Left forelimb (tissue), 1 donor: Measurements from ENCODE around the gene CCBE1.
"Not testable (repeated sequence)": the region's sequence is repeated elsewhere in the genome, so short reads cannot be mapped to it uniquely, and the experiment has no call there.

ENCODE experiments used
- DNase-seq: peaks from one replicate; pipeline ENCODE4 v3.0.0-alpha.2; 2018; ENCODE audit warnings: low spot score

The CCBE1 gene

DNA sequence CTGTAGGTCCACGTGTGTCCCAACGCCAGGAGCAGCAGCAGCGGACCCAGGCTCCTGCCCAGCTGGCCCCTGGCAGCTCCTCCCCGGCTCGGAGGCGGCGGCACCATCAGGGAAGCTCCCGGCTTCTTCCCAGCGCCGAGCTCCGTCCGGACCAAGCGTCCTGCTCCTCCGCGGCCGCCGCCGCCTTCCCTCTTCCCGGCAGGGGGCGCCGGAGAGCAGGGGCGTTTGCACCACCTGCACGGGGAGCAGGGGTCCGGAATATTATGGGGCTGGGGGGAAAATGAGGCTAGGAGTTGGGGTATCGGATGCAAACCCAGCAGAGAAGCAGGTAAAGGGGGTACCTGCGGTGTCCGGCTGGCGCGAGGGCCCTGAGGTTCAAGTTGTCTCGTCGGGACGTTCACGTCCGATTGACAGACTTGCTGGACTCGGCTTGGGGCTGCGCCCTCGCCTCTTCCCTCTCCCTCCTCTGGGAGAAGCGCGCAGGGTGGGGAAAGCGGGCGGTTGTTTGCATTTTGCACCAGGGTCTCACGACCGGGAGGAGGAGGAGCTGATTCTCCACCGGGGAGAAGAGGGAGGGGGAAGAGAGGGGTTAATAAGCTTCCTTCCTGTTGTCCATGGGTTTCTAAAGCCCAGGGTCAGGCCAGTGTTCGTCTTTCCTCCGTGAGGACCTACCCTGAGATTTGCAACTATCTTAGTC is at the start of gene CCBE1:
Gene CCBE1, minus strand, starts transcription at position 188 of the 697 bp plus-strand sequence.
- DNase-seq, result peak; percentile 81

DNA sequence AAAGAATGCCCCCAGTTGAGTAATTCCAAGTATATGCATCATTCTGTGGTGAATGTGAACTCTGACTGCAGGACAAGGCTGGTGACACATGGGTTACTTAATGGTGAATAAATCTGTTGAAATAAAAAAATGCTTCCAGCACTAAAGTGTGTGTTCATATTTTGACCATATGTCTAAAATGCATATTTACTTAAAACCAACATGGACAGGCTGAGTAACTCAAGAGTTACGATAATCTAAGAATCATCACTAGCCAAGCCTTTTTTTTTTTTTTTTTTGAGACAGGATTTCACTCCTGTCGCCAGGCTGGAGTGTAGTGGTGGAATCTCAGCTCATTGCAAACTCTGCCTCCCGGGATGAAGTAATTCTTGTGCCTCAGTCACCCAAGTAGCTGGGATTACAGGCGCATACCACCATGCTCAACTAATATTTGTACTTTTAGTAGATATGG is 47.1 kb upstream of the CCBE1 start:
- no peak for DNase-seq

DNA sequence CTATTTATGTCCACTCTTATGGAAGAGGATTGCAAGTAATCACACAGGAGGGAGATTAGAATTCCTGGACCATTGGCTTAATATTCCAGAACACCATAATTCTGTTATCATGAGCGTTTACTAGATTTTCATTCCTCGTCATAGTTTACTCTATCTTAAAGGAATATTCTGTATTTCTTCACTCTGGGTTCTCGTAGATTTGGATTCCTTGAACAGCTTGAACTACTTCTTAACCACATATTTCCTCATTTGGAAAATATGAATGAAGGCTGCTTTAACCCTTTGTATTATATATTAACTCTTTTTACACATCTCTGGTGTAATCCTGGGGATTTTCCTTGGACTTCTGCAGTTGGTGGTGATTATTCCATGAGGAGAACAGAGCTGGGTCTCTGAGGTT is 46.3 kb upstream of the CCBE1 start:
- DNase-seq, result no peak

DNA sequence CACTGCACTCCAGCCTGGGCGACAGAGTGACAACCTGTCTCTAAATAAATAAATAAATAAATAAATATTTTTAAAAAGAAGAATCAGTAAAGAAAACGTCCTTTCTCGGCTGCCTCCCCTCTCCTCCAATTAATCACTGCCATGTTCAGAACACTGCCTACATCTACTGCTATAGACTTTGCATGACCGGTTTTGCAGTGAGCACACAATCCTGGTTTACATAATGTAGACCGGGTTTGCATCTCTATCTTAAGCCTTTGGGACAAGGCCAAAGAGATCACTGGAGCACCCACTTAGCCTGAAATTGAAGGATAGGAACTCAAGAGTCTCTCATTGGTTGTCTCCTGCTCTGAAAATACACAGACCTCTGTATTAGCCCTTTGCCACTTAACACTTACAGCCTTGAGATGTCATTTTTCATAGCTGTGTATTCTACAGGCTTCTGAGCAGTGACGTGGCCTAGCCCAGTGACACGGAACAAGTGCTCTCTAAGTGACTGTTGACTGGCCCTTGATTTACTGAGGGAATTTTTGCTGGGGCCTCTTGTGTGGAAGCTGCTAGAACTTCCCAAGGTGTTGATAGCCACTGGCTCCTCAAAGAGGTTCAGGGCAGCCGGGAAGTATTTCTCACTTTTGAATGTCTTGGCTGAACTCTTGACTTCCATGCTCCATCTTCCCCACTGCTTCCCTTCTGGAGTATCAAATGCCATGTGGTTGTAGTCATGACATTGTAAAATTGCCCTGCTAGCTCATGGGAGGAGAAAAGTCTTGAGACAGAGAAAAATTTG is 45.3 kb upstream of the CCBE1 start:
- DNase-seq, result no peak

- DNase-seq, result no peak
Observed at GRCh38 chr18:59740141-59740540, 42.9 kb upstream of the CCBE1 start.

GRCh38 chr18:59737776-59738300 is 40.6 kb upstream of the CCBE1 start:
- DNase-seq, result no peak

GRCh38 chr18:59737335-59737734 is 40.1 kb upstream of the CCBE1 start:
- DNase-seq, result not testable (repeated sequence)

GRCh38 chr18:59736061-59736460 is 38.8 kb upstream of the CCBE1 start:
- no peak for DNase-seq

DNA sequence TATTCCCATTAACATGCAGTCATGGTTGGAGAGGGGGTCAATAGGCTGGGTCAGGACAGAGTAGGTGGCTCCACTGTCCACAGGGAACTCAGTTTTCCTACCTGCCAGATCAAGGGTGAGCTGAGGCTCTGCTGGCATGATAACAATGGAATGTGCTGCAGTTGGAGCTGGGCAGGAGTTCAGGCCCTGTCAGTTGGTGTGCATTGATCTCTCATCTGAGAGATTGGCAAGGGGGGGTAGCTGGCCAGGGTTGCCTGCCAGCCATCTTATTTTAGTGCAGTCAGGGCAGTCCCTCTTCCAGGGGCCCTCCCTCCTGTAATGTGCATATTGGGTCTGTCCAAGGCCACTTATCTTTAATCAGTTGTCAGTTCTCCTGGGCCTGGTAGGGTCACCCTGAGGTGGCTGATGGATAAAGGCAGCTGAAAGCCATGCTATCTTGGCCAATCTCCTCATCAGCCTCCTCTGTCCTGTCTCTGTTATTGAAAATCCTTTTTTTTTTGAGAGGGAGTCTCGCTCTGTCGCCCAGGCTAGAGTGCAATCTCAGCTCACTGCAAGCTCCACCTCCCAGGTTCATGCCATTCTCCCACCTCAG is 38.1 kb upstream of the CCBE1 start:
- no peak for DNase-seq

DNA sequence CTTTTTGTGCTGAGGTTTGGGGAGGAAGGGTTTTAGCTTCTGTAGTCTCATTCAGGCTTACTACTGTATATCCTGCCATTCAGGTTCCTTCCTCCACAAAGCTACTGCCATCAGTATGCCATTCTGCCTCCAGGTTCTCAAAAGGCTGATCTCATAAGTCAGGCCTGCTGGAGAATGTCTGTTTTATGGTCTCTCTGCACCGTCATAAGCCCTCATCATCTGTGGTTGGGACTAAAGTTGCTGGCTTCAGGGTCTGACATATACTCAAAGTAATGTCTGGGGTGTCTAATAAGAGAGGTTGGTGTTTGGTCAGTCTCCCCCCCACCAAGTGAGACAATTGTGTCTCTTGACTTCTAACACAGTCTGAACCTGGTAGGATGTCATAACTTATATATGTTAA is 36.2 kb upstream of the CCBE1 start:
- DNase-seq, result no peak

GRCh38 chr18:59730896-59731295 is 33.7 kb upstream of the CCBE1 start:
- no peak for DNase-seq

DNA sequence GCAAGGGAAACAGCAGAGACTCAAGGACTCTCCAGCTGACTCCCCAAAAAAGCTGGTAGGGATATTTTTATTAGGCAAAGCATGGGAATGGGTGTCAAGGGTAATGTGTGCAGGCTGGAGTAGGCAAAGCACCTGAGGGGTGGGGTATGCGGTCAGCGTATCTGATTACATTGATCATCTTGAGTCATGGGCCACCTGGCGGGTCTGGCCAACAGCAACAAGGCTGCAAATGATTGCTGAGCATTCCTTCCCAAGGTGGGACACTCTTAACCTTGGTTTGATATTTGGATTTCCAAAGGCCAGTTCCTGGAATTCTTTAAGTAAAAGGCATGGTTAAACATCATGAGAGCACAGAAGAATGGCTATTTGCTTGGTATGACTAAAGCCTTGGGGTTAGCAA is 32.6 kb upstream of the CCBE1 start:
- no peak for DNase-seq

- DNase-seq, result no peak
Observed at GRCh38 chr18:59728816-59729215, 31.6 kb upstream of the CCBE1 start.

DNA sequence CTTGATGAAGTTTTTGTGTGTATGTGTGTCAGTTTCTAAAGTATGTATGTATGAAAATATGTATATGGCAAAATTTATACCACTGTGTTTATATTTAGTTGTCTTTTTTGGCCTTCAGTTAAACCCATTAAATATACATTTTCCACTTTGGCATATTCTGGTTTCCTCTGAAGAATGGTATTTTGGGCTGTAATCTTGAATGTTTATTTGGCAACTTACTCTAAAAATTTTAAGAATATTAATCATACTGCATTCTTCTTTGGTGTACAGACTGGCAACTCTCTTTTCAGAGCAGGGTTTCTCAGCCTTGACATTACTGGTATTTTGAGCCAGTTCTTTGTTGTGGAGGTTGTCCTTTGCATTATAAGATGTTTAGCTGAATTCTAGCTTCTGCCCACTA is 27.9 kb upstream of the CCBE1 start:
- DNase-seq, result no peak

- DNase-seq, result no peak
Observed at GRCh38 chr18:59724103-59724502, 26.9 kb upstream of the CCBE1 start.

GRCh38 chr18:59721931-59722330 is 24.7 kb upstream of the CCBE1 start:
- DNase-seq, result no peak

DNA sequence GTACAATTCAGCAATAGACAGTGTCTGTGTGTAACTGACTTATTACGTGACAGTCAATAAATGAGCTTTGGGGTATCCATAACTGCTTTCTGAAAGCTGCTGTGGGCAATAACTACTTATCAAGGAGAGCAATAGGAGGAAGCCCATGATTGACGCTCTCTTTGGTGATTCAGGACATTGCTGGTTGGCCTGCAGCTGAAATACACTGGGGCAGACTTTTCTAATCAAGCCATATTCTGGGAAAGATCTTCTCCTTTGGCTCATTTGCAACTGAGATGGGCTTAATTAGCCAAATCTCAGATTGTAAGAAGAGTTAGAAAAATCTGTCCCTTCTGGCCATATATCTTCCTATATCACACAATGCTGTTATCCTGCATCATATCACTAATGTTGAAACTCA is 24.0 kb upstream of the CCBE1 start:
- no peak for DNase-seq

GRCh38 chr18:59719544-59720181 is 22.4 kb upstream of the CCBE1 start:
- DNase-seq, result no peak

- no peak for DNase-seq
Observed at GRCh38 chr18:59718464-59719157, 21.4 kb upstream of the CCBE1 start.

DNA sequence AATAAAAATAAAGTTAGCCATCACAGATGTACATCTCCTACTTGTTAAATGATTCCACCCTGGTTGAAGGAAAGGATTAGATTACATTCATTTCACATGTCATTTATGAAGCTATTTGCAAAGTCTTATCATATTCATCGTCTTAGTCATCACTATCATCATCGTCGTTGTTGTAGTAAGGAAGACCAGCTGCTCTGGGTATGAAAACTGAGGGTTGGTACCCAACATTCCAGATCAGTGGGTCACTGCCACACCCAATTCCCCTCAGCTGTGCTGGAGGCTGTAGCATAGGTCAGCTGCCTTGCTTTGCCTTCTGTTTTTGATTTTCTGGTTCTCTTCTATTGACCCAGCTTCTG is 20.9 kb upstream of the CCBE1 start:
- no peak for DNase-seq

DNA sequence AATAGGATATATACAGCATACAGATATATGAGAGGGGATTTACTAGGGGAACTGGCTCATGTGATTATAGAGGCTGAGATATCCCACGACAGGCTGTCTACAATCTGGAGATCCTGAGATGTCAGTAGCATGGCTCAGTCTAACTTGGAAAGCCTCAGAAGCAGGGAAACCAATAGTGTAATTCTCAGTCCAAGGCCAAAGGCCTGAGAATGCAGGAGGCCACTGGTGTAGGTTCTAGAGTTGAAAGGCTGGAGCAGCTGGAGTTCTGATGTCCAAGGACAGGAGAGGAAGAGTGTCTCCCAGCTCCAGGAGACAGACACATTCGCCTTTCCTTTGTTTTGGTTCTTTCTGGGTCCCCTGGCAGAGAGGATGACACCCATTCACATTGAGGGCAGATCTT is 20.1 kb upstream of the CCBE1 start:
- DNase-seq, result no peak

- DNase-seq, result no peak
Observed at GRCh38 chr18:59715966-59716369, 18.7 kb upstream of the CCBE1 start.
